ENCODE measurements around the gene KCNQ5.

- TF ChIP-seq EZH2 (IDR thresholded peaks at IDR 0.05) = no peak
- no peak for TF ChIP-seq POLR2AphosphoS5 (IDR thresholded peaks at IDR 0.05; ENCODE audit: low read depth, low read length)
These were observed 501.9 kb downstream of the KCNQ5 start for GRCh38 chr6:73123632-73124329.

Measured in HCT116 (cell line).